ENCODE results near the gene EMC8. TPM values are rescaled to one million over a fixed set of nuclear protein-coding genes. Genes with fewer than 3 reads are reported as not detected.
"Not testable (repeated sequence)": the region's sequence is repeated elsewhere in the genome, so short reads cannot be mapped to it uniquely, and the experiment has no call there.

EMC8 gene
- total RNA-seq, 1 experiment from 2014 or later, result 73.0 TPM

GRCh38 chr16:85819245-85819644 is 19.9 kb upstream of the EMC8 start:
- no peak overlapping the region for H3K4me3 ChIP-seq (replicated peaks in 1 of 2; ENCODE audit: low read depth in 1 of 2, low read length in 2 of 2)
- peak overlapping the region; percentile 49 for H2AFZ ChIP-seq (ENCODE audit: low read depth, low read length, poor library complexity, severe bottlenecking)
- POLR2A ChIA-PET, result interaction anchor here (0.7 to 2.7 kb wide), 2 partner anchors 13 to 197 kb away, joined by 3 to 6 read pairs; no protein-coding TSS in a partner anchor
- H3K4me2 ChIP-seq (ENCODE audit: low read length), result peak overlapping the region; percentile 10; the same call in 1 of the 2 replicates
- H3K79me2 ChIP-seq (ENCODE audit: insufficient read depth, low read length), result no peaks in the 10 kb centered on the region
- H3K27ac ChIP-seq (ENCODE audit: low read depth, low read length), result no peak overlapping the region
- no peaks in the 10 kb centered on the region for H4K20me1 ChIP-seq (ENCODE audit: insufficient read depth)
- H3K9me2 ChIP-seq (ENCODE audit: insufficient read depth), result no peaks in the 10 kb centered on the region
- H3K9ac ChIP-seq (ENCODE audit: low read length), result no peak overlapping the region
- peak; percentile 90 for DNase-seq (ENCODE audit: low read depth, low spot score)
- RAD21 ChIA-PET (ENCODE audit: low non-redundant PET in 1 of 2, low total read pairs in 2 of 2, uncharacterized antibody in 2 of 2, unreplicated experiment in 2 of 2), result interaction anchor here (0.6 to 3.2 kb wide), 9 partner anchors 78 to 704 kb away, joined by 3 to 34 read pairs (median 4); no protein-coding TSS in a partner anchor
- intact Hi-C loops (cut with micrococcal nuclease), result no loop called here
- CTCF ChIA-PET, result interaction anchor here (0.6 to 4.1 kb wide), 37 partner anchors 9 to 705 kb away, joined by 3 to 232 read pairs (median 4); no protein-coding TSS in a partner anchor
- TF ChIP-seq CBX3 (IDR thresholded peaks at IDR 0.05; ENCODE audit: low read depth) (0 out of 2 replicates have a peak, but pooled peaks have one; percentile 50), RAD21 (IDR thresholded peaks at IDR 0.05; ENCODE audit: low read depth) (peak; percentile 74), CTCF (IDR thresholded peaks at IDR 0.05 in 2 of 3, conservative IDR thresholded peaks at IDR 0.05 in 1 of 3; ENCODE audit: borderline replicate concordance in 1 of 3, insufficient read depth in 1 of 3, low read depth in 2 of 3, low read length in 2 of 3) (peak; percentile 65 to 95 (median 88)), ZNF274 (IDR thresholded peaks at IDR 0.05; ENCODE audit: low read depth, low read length) (no peak)
- no peaks in the 10 kb centered on the region for H3K9me3 ChIP-seq (ENCODE audit: control insufficient read depth in 1 of 2, insufficient read depth in 1 of 2, low read depth in 1 of 2, low read length in 2 of 2)
- H3K27me3 ChIP-seq (ENCODE audit: insufficient read depth, low read length), result no peaks in the 10 kb centered on the region
- ATAC-seq, result peak; percentile 82
- peaks cover 2 to 14% of the 10 kb centered on the region in 2 experiments; a peak in 3 of 4 replicates for H3K4me1 ChIP-seq (ENCODE audit: control insufficient read depth in 1 of 2, insufficient read depth in 2 of 2, low read length in 2 of 2)
- no peaks in the 10 kb centered on the region for H3K36me3 ChIP-seq (ENCODE audit: control insufficient read depth in 1 of 2, insufficient read depth in 2 of 2, low read length in 2 of 2)
- BruUV-seq (replicated peaks), result no TSS peak

- BruUV-seq (replicated peaks); POLR2A ChIA-PET; H3K9ac ChIP-seq (ENCODE audit: low read length); ATAC-seq; H2AFZ ChIP-seq (ENCODE audit: low read depth, low read length, poor library complexity, severe bottlenecking); H3K27me3 ChIP-seq (ENCODE audit: insufficient read depth, low read length); H3K4me3 ChIP-seq (replicated peaks in 1 of 2; ENCODE audit: low read depth in 1 of 2, low read length in 2 of 2); H4K20me1 ChIP-seq (ENCODE audit: insufficient read depth); H3K36me3 ChIP-seq (ENCODE audit: control insufficient read depth in 1 of 2, insufficient read depth in 2 of 2, low read length in 2 of 2); H3K79me2 ChIP-seq (ENCODE audit: insufficient read depth, low read length); H3K4me2 ChIP-seq (ENCODE audit: low read length); RAD21 ChIA-PET (ENCODE audit: low non-redundant PET in 1 of 2, low total read pairs in 2 of 2, uncharacterized antibody in 2 of 2, unreplicated experiment in 2 of 2); H3K27ac ChIP-seq (ENCODE audit: low read depth, low read length); H3K9me2 ChIP-seq (ENCODE audit: insufficient read depth); H3K9me3 ChIP-seq (ENCODE audit: control insufficient read depth in 1 of 2, insufficient read depth in 1 of 2, low read depth in 1 of 2, low read length in 2 of 2); intact Hi-C loops (cut with micrococcal nuclease); DNase-seq (ENCODE audit: low read depth, low spot score): not testable (repeated sequence)
- CTCF ChIA-PET, result interaction anchor here (1.3 kb wide), 1 partner anchor 199 kb away, joined by 5 read pairs; no protein-coding TSS in a partner anchor
- H3K4me1 ChIP-seq (ENCODE audit: control insufficient read depth in 1 of 2, insufficient read depth in 2 of 2, low read length in 2 of 2), result peaks cover 2 to 14% of the 10 kb centered on the region in 2 experiments; a peak in 3 of 4 replicates
These were observed 17.9 kb upstream of the EMC8 start for GRCh38 chr16:85817195-85817594.
